Mesodermal cell (in vitro differentiated cells): ENCODE measurements around the gene RPS10.

Source experiments
- H3K27ac ChIP-seq: 2 replicates; pipeline ENCODE4 v1.7.0; 2013; ENCODE audit warnings: mild to moderate bottlenecking, low read depth, low read length, moderate library complexity; ENCODE audit not compliant: severe bottlenecking
- H3K36me3 ChIP-seq: 2 replicates; pipeline ENCODE4 v1.7.1; 2013; ENCODE audit warnings: mild to moderate bottlenecking, low read length, moderate library complexity; ENCODE audit not compliant: control insufficient read depth, insufficient read depth
- H3K4me1 ChIP-seq: one replicate; pipeline ENCODE4 v1.7.1; 2013; ENCODE audit warnings: mild to moderate bottlenecking, low read length; ENCODE audit not compliant: insufficient read depth, control insufficient read depth, poor library complexity, severe bottlenecking
- H3K4me3 ChIP-seq: 2 replicates; pipeline ENCODE4 v1.7.0; 2013; ENCODE audit warnings: low read length, control low read depth, mild to moderate bottlenecking; ENCODE audit not compliant: insufficient read depth, poor library complexity, severe bottlenecking; ENCODE audit errors: extremely low read depth
- H3K9me3 ChIP-seq: 2 replicates; pipeline ENCODE4 v1.7.1; 2013; ENCODE audit warnings: mild to moderate bottlenecking, low read length, moderate library complexity; ENCODE audit not compliant: control insufficient read depth
- WGBS, 2 experiments: methylation state at CpG; one replicate each; pipeline ENCODE4 v1.1.5; 2013; ENCODE audit warnings: missing lambda C conversion rate in 2 of 2; ENCODE audit not compliant: insufficient coverage in 2 of 2; 5-methylcytosine and 5-hydroxymethylcytosine counted together

The RPS10 gene

GRCh38 chr6:34370361-34370760, 55.5 kb downstream of the RPS10 start:
- whole genome bisulfite sequencing, 2 experiments, result 95 to 98% methylated on average over 4 of the region's 5 CpGs

GRCh38 chr6:34369385-34369784, 56.5 kb downstream of the RPS10 start:
- H3K9me3 ChIP-seq, result peaks cover 3% of the 10 kb centered on the region
- no peak overlapping the region for H3K4me3 ChIP-seq
- 83 to 100% methylated on average over 2 to 3 of the region's 4 CpGs for WGBS, 2 experiments
- peaks cover 5% of the 10 kb centered on the region for H3K36me3 ChIP-seq
- H3K4me1 ChIP-seq, result no peaks in the 10 kb centered on the region
- H3K27ac ChIP-seq, result no peak overlapping the region

More at GRCh38 chr6:34370361-34370760, 55.5 kb downstream of the RPS10 start:
- no peak overlapping the region for H3K4me3 ChIP-seq
- peak overlapping the region; percentile 2 for H3K27ac ChIP-seq
- peaks cover 5% of the 10 kb centered on the region for H3K36me3 ChIP-seq
- H3K4me1 ChIP-seq, result no peaks in the 10 kb centered on the region
- peaks cover 3% of the 10 kb centered on the region for H3K9me3 ChIP-seq
